ENCODE data around the gene ADAMTS6.

DNA sequence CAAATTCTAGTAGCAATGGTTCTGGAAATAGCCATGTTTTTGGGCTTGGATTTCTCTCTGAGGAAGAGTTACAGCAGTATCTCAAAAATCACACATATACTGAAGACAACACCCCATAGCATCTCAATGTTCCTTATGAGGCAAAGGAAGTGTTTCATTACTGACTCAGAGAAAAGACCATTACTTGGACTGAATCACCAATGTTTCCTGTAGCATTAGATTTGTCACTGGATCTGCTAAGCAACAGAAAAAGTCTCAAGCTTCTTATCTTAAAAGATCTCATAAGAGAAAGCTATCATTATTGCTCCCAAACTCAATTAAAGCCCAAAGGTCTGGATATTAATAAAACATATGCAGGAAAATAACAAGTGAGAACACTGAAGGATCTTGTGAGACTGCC lies 272.4 kb downstream of the ADAMTS6 start:
- TF ChIP-seq POLR2A (IDR thresholded peaks at IDR 0.05): no peak
- TF ChIP-seq, protein P1, sequence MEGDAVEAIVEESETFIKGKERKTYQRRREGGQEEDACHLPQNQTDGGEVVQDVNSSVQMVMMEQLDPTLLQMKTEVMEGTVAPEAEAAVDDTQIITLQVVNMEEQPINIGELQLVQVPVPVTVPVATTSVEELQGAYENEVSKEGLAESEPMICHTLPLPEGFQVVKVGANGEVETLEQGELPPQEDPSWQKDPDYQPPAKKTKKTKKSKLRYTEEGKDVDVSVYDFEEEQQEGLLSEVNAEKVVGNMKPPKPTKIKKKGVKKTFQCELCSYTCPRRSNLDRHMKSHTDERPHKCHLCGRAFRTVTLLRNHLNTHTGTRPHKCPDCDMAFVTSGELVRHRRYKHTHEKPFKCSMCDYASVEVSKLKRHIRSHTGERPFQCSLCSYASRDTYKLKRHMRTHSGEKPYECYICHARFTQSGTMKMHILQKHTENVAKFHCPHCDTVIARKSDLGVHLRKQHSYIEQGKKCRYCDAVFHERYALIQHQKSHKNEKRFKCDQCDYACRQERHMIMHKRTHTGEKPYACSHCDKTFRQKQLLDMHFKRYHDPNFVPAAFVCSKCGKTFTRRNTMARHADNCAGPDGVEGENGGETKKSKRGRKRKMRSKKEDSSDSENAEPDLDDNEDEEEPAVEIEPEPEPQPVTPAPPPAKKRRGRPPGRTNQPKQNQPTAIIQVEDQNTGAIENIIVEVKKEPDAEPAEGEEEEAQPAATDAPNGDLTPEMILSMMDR (IDR thresholded peaks at IDR 0.05): no peak
- TF ChIP-seq EP300 (IDR thresholded peaks at IDR 0.05): no peak

Data from upper lobe of left lung (tissue), 4 donors.